Stimulated activated CD4-positive, alpha-beta T cell treated with anti-CD3 and anti-CD28 coated beads, Interleukin-4, amount 100 ng/mL, for 1 hour (primary cell): ENCODE measurements around the gene TMEM92.
A peak's percentile ranks its signal among the peaks of the same experiment; 100 is the strongest.
"Not testable (repeated sequence)": the region's sequence is repeated elsewhere in the genome, so short reads cannot be mapped to it uniquely, and the experiment has no call there.

ENCODE experiments used
- DNase-seq: peaks from one replicate; pipeline ENCODE4 v3.0.0-alpha.2; 2020

Gene TMEM92

DNA sequence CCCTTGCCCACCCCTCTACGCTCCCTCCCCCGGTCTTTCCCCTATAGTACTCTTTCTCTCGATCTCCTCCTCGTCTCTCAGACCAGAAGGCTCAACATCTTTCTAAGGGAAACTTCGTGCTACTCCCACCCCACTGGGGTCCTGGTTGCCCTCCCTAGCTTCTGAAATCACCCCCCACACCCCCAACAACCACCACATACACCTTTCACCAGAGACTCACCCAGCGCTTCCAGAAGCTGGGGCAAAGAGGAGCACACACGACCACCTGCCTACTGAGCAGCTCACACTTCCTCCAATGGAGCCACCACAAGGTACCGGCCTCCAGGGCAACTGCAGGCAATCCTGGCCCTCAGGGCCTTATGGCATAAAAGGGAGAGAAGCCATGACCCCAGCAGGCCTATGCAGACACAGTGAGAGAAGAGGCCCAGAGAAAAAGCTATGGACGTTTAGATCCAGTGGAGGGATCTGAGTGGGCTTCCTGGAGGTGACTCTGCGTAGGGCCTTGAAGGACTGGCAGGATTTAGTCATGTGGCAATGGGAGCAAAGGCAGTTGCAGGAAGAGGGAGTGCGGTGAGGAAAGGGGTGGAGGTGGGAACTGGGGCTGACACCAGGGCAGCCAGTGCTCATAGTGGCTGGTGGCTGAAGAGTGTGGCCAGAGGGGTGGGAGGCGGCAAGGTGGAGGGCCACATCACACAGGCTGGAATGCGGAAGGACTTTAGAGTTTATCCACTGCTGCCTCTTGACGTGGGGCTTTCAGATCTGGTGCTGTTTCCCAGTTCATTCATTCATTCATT, 12.1 kb upstream of the TMEM92 start:
- DNase-seq: no peak

- no peak for DNase-seq
These were observed 10.7 kb upstream of the TMEM92 start for GRCh38 chr17:50263331-50264262.

GRCh38 chr17:50264263-50265113, 9.8 kb upstream of the TMEM92 start:
- no peak for DNase-seq

- no peak for DNase-seq
These were observed 9.1 kb upstream of the TMEM92 start for GRCh38 chr17:50265212-50265611.

- DNase-seq: no peak
These were observed 8.5 kb upstream of the TMEM92 start for GRCh38 chr17:50265690-50266315.

DNA sequence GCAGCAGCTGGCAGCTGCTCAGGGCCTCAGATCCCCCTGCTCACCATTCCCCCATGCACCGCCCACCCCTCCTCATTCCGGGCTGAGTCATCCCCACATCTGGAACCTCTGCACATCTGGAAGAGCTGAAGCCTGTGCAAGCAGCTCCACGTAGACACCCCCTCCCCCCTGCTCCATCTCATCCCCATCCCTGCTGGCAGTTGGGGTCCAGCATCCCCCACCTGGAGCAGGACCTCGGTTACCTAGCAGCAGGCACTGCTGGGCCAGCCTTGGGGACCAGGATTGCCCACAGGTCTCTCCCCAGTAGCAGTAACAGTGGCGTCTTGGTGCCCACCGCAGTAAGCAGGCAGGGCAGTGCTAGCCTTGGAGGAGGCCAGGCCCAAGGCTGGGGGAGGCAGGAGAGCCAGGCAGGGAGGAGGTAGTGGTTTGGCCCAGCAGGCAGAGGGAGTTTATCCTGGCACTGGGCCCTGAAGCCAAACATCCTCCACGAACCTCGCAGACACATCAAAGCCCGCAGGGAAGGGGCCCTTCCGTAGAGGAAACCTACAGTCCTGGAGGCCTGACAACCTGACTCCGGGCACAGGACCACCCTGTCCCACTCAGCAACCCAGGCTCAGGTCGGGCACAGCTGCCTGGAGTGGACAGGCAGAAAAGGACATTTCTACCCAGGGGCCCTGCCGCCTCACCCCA, 7.7 kb upstream of the TMEM92 start:
- no peak for DNase-seq

DNA sequence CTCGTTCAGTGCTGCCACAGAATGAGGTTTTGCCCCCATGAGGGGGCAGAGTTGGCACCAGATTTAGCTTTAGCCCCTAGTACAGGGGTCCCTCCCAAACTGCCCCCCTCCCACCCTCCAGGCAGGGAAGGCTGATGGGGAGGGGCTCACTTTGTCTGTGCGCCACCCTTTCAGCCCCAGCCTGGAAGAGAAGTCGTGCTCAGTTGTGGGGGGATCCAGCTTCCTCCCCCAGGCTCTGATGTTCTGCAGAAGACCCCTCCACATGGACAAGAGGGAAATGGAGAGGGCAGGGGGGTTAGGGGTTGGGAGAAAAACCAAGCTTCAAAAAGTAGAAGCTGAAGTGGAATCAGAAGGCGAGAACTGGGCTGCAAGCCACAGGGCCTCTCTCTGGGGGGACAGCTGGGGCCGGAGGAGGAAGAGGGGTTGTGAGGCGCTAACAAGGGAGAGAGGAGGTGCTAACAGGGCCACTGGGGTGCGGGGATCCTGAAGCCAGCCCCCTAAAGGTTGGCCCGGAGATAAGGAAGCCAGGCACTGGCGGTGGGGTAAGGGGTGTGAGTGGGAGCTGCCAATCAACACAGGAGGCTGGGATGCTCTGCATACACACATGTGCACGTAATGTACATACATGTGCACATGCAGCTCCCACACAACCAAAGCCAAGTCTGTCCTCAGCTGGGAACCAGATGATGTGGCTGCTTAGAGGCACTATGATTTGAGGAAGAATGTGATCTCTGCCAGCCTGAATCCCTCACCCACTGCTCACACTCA, 7.0 kb upstream of the TMEM92 start:
- DNase-seq: no peak

- no peak for DNase-seq
These were observed 6.2 kb upstream of the TMEM92 start for GRCh38 chr17:50268026-50268425.

GRCh38 chr17:50268743-50269275, 5.5 kb upstream of the TMEM92 start:
- DNase-seq: no peak

DNA sequence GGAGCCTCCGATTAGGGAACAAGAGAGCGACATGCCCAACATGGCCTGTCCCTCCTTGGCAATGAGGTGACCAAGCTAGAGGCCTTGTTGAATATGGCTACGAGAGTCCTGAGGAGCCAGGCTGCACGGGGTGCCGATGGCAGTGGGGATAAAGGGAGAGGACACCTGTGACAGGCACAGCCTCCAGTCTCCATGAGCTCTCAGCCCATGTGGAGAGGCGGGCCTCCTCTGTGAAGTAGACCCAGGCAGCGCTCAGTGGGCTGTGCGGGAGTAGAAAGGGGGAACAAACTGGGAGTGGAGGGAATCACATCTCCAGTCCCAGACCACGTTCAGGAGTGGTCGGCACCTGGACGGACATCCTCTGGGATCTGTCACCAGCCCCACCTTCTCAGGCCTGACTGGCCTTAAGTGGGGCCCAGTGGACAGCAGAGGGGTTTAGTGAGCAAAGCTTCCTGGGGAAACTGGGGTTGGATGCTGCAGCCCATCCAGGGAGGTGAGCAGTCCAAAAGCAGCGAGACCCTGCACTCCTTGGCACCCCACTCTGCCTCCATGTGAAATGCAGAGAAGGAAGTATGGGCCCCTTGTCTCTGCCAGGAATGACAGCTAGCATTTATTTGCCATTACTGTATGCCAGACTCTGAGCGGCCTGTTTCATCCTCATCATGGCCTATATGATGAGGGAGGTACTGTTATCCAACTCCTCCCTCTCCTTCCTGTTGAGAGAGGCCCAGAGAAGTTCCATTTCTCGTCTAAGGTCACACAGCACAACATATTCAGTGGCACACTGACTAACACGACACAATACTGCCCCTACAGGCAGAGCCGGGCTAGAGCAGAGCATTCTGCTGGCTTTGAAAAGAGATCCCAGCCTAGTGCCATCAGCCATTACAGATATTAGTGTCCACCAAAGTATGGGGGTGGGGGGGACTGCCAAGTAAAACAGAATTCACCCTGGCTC, 4.5 kb upstream of the TMEM92 start:
- peak; percentile 65 for DNase-seq

GRCh38 chr17:50270435-50271362, 3.6 kb upstream of the TMEM92 start:
- DNase-seq: no peak

DNA sequence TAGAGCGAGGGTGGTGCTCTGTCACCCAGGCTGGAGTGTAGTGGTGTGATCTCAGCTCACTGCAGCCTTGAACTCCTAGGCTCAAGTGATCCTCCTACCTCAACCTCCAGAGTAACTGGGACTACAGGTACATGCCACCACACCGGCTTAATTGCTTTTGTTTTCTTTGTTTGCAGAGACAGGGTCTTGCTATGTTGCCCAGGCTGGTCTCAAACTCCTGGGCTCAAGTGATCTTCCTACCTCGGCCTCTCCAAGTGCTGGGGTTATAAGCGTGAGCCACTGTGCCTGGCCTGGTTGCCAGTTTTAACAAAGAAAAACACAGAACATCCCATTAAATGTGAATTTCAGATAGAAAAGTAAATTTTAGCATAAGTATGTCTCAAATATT, 2.9 kb upstream of the TMEM92 start:
- not testable (repeated sequence) for DNase-seq

DNA sequence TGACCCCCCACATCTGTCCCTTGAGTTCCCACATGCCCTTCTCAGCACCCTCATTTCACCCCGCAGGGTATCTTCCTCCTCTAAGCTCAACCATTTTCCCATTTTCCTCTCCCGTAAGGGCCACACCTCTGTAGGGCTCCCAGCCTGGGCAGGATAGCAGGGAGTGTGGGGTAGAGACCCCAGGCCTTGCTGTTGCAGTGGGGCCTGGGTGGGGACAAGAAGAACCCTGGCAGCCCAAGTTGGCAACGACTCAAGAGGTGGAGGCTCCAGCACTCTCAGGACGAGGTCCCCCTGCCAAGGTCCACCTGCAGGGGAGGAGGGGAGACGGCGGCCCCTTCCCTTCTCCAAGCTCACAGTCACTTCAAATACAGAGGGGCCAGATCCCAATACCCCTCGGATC, 2.0 kb upstream of the TMEM92 start:
- DNase-seq: no peak

DNA sequence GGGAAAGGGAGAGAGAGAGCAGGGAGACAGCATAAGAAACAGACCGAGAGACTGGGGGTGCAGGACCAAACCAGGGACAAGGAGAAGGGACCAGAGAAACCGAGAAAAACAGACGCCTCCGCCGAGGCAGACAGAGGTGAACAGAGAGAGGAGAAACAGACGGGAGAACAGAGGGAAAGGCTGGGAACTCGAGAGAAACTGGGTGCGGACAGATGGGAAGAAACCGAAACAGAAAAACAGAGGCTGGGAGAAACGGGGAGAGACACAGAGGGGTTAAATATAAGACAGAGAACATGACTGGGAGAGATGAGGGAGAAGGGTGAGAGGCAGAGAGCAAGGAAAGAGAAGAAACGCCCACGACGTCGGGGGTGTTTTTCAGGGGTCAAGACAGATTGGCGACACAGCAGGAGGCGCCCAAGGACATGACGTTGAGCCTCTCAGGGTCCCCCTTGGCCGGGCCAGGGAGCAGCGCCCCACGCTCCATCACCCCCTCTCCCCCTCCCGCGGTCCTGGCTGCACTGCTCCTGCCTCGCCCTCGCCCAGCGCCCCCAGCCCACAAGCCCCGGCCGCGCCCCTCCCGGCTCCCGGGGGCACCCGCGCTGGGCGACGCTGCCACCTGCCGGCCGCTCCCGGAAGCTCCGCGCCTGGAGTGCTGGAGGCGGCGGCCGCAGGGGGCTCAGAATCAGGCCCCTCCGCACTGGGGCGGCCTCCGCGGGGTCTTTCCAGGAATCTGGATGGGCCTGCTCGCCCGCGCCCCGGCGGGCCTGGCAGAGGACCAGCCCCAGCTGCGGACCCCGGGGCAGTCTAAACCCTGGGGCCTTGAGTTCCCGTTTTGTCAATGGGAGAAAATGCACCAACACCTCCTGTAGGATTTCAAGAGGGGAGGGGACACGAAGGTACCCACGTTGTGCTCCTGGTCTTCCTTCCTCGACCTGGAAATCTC, 1.3 kb upstream of the TMEM92 start:
- peak; percentile 59 for DNase-seq

GRCh38 chr17:50273654-50274040, 619 bp upstream of the TMEM92 start:
- DNase-seq: no peak

- DNase-seq: no peak
These were observed 593 bp downstream of the TMEM92 start for GRCh38 chr17:50274897-50275221.

DNA sequence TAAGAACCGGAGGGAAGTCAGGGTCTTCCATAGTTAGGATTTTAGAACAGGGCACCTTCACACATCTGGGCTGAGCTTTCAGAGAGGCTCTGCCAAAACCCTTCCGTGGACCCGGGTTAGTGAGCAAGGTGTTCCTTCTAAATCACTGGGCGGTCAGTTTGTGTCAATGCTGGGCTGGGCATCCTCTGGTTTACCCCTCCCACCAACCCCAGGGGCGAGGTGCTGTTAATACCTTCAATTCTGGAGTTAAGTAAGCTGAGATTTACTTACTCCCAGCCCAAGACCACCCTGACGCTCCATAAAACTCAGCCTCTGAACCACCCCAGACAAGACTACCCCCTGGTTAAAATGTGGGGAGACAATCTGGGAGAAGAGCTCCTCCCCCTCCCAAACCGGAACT, 1.0 kb downstream of the TMEM92 start:
- DNase-seq: no peak
